ENCODE results near the gene PTHLH. TPM values are rescaled to one million over a fixed set of nuclear protein-coding genes. Genes with fewer than 3 reads are reported as not detected.

Gene PTHLH
- total RNA-seq, 1 experiment from 2014 or later: 1.6 TPM

- BruUV-seq (replicated peaks): no TSS peak
- Histone ChIP-seq H3K4me3 (no peak overlapping the region), H3K36me3 (ENCODE audit: low read depth) (no peaks in the 10 kb centered on the region), H3K9me2 (ENCODE audit: insufficient read depth) (no peaks in the 10 kb centered on the region), H3K79me2 (ENCODE audit: low read depth) (no peaks in the 10 kb centered on the region), H3K4me1 (replicated peaks; ENCODE audit: insufficient read depth) (peaks cover 13% of the 10 kb centered on the region), H3K4me2 (no peak overlapping the region), H2AFZ (no peak overlapping the region), H3K27ac (no peak overlapping the region), H3K9me3 (ENCODE audit: insufficient read depth, low read depth) (no peaks in the 10 kb centered on the region; the same call in 1 of the 2 replicates), H3K27me3 (ENCODE audit: insufficient read depth, low read depth) (no peaks in the 10 kb centered on the region), H4K20me1 (ENCODE audit: insufficient read depth) (no peaks in the 10 kb centered on the region), H3F3A (ENCODE audit: insufficient read depth, low read depth) (peaks cover 10% of the 10 kb centered on the region)
- POLR2A ChIA-PET (ENCODE audit: unreplicated experiment): interaction anchor here (0.7 kb wide), 1 partner anchor 17 kb away, joined by 15 read pairs; no protein-coding TSS in a partner anchor
- TF ChIP-seq CTCF (conservative IDR thresholded peaks at IDR 0.05): no peak
- CTCF ChIA-PET: no interaction called here
- intact Hi-C loops (cut with micrococcal nuclease; ENCODE audit: unreplicated experiment): no loop called here
- no peak for DNase-seq
These were observed 44.8 kb upstream of the PTHLH start for GRCh38 chr12:28017126-28017872.

GRCh38 chr12:28015165-28015564 lies 42.6 kb upstream of the PTHLH start:
- H3K27ac ChIP-seq: no peak overlapping the region
- CTCF ChIA-PET: no interaction called here
- intact Hi-C loops (cut with micrococcal nuclease; ENCODE audit: unreplicated experiment): no loop called here
- no peaks in the 10 kb centered on the region for H3K9me3 ChIP-seq (ENCODE audit: insufficient read depth, low read depth)
- POLR2A ChIA-PET (ENCODE audit: unreplicated experiment): no interaction called here
- H4K20me1 ChIP-seq (ENCODE audit: insufficient read depth): no peaks in the 10 kb centered on the region
- no peak for DNase-seq
- H3K9me2 ChIP-seq (ENCODE audit: insufficient read depth): no peaks in the 10 kb centered on the region
- no TSS peak for BruUV-seq (replicated peaks)
- H3K79me2 ChIP-seq (ENCODE audit: low read depth): no peaks in the 10 kb centered on the region
- no peaks in the 10 kb centered on the region for H3K36me3 ChIP-seq (ENCODE audit: low read depth)
- no peaks in the 10 kb centered on the region for H3K4me1 ChIP-seq (replicated peaks; ENCODE audit: insufficient read depth)
- H3F3A ChIP-seq (ENCODE audit: insufficient read depth, low read depth): no peaks in the 10 kb centered on the region
- no peak overlapping the region for H2AFZ ChIP-seq
- no peak overlapping the region for H3K4me2 ChIP-seq
- H3K27me3 ChIP-seq (ENCODE audit: insufficient read depth, low read depth): no peaks in the 10 kb centered on the region
- TF ChIP-seq CTCF (conservative IDR thresholded peaks at IDR 0.05) (no peak), EZH2 (IDR thresholded peaks at IDR 0.05; ENCODE audit: low read depth) (no peak)
- H3K4me3 ChIP-seq: no peak overlapping the region

- BruUV-seq (replicated peaks): no TSS peak
- no peak overlapping the region for H3K4me3 ChIP-seq
- intact Hi-C loops (cut with micrococcal nuclease; ENCODE audit: unreplicated experiment): no loop called here
- no peaks in the 10 kb centered on the region for H3K4me1 ChIP-seq (replicated peaks; ENCODE audit: insufficient read depth)
- POLR2A ChIA-PET (ENCODE audit: unreplicated experiment): no interaction called here
- H3K9me3 ChIP-seq (ENCODE audit: insufficient read depth, low read depth): no peaks in the 10 kb centered on the region
- no peaks in the 10 kb centered on the region for H3K36me3 ChIP-seq (ENCODE audit: low read depth)
- CTCF ChIA-PET: no interaction called here
- DNase-seq: no peak
- H3K4me2 ChIP-seq: no peak overlapping the region
- no peaks in the 10 kb centered on the region for H3K79me2 ChIP-seq (ENCODE audit: low read depth)
- H4K20me1 ChIP-seq (ENCODE audit: insufficient read depth): no peaks in the 10 kb centered on the region
- H3K27me3 ChIP-seq (ENCODE audit: insufficient read depth, low read depth): no peaks in the 10 kb centered on the region
- H2AFZ ChIP-seq: no peak overlapping the region
- H3F3A ChIP-seq (ENCODE audit: insufficient read depth, low read depth): no peaks in the 10 kb centered on the region
- no peaks in the 10 kb centered on the region for H3K9me2 ChIP-seq (ENCODE audit: insufficient read depth)
- no peak overlapping the region for H3K27ac ChIP-seq
- TF ChIP-seq EZH2 (IDR thresholded peaks at IDR 0.05; ENCODE audit: low read depth) (no peak), CTCF (conservative IDR thresholded peaks at IDR 0.05) (no peak)
These were observed 41.7 kb upstream of the PTHLH start for GRCh38 chr12:28014196-28014595.
